ENCODE results near the gene APOB.

GRCh38 chr2:21041462-21041861 is 2.4 kb downstream of the APOB start:
- TF ChIP-seq CTCF (IDR thresholded peaks at IDR 0.05) (no peak), POLR2A (IDR thresholded peaks at IDR 0.05) (no peak), POLR2AphosphoS5 (IDR thresholded peaks at IDR 0.05) (no peak)

Measured in prostate gland (tissue), 2 donors.